GM19099 (cell line): ENCODE measurements around the gene PCNX3.

Source experiments
- POLR2A ChIP-seq: IDR thresholded peaks from 3 replicates; pipeline ENCODE4 v1.6.1; 2011; ENCODE audit warnings: low read depth; ENCODE audit not compliant: insufficient read length; ENCODE audit errors: extremely low read depth

Gene PCNX3

GRCh38 chr11:65588199-65589054 lies 27.1 kb upstream of the PCNX3 start:
- TF ChIP-seq POLR2A: no peak

DNA sequence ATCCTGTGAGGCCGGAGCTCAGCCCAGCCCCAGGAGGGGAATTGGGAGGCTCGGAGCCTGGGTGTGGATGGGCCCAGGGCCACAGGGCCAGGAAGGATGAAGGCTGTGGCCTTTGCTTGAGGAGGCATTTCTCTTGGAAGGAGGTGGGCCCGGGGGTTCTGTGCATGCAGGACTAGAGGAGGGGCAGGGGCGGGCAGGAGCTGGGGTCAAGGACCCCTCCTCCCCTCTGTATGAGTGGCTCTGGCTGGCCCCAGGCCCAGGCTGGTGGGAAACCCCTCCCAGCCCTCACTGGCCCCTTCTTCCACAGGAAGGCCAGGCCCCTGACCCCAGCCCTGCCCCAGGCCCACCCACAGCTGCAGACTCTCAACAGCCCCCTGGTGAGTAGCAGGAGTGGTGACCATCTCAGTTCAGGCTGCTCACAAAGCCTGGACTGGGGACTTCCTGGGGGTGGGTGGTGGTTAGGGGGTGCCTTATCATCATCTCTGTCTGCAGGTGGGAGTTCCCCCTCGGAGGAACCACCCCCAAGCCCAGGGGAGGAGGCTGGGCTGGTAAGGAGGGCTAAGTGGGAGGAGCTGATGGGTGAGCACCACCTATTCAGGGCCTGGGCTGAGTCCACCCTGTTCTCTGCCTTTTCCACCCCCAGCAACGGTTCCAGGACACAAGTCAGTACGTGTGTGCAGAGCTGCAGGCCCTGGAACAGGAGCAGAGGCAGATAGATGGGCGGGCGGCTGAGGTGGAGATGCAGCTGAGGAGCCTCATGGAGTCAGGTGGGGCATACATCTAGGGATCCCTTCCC lies 25.9 kb upstream of the PCNX3 start:
- no peak for TF ChIP-seq POLR2A

DNA sequence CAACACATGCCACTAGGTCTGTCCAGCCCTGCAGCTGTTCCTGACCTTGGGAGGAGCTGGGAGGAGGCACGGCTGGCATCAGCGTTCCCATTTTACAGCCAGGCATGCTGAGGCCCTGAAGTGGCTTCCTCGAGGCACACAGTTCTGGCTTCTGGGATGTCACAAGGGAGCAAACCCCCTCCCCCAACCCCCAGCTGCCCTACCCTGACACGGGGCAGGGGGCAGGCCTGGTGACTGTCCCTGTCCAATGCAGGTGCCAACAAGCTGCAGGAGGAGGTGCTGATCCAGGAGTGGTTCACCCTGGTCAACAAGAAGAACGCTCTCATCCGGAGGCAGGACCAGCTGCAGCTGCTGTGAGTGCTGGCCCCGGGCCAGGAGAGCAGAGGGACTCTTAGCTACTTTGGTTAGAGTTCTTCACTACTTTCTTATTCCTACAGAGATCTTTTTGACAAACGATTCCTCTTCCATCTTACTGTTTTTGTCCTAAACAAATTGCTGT lies 25.3 kb upstream of the PCNX3 start:
- no peak for TF ChIP-seq POLR2A

DNA sequence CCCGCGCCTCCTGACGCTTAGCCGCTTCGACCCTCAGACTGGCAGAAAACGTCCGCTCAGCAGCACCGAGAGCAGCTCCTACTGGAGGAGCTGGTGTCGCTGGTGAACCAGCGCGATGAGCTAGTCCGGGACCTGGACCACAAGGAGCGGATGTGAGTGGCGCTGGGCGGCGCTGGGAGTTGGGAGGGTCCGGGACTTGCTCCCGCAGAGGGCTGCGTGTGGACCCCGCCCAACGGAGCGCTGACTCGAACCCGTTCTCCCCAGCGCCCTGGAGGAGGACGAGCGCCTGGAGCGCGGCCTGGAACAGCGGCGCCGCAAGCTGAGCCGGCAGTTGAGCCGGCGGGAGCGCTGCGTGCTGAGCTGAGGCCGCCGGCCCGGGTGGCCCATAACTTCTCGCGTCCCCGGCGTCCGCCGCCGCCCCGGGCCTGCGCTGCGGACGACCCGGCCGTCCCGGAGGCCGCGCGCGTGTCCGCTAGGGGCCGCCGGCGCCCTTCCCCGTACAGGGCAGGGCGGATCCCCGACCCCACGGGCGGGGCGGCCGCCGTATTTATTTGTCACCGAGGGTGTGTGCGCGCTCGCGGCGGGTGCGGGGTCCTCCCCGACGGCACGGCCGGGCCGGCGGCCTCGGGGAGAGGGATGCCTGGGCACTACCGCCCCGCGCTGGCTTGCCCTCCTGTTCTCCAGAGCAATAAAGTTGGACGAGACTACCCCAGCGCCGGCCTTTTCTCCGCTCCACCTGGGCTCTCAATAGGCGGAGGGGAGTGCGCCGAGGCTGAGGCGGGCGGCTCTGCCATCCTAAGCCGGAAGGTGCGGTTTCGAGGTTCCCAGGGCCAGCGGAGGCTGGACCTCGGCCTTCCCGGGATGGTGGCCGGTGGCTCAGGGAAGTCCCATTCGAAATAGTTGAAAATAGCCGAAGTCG lies 23.4 kb upstream of the PCNX3 start:
- TF ChIP-seq POLR2A: no peak

DNA sequence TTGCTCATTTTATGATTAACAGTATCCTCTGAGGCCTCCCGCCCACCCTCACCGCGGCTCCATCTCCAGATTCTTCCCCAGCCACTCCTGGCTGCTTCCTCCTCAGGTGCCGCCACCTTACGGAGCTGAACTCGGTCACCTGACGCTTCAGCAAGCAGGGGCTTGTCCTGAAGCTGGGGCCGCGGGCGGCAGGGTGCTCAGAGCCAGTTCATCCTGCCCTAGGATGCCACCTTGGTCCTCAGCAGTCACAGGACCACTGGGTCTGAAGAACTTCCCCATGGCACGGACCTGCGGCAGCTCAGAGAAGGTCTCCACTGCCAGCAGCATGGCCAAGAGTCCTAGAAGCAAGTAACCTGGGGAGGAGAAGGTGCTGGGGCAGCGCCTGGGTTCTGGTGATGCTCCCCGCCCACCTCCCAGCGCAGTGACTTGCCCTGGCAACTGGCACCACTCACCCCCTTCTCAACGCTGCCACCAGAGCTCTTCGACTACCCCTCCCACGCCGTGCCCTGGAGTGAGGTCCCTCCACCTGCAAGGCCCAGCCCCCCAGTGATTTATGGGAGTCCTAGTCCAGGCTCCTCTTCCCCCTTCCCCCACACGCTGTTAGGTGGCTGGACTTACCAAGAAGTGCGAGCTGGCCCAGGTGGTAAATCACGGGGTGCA lies 22.6 kb upstream of the PCNX3 start:
- no peak for TF ChIP-seq POLR2A

GRCh38 chr11:65593518-65594414 lies 21.8 kb upstream of the PCNX3 start:
- no peak for TF ChIP-seq POLR2A

- no peak for TF ChIP-seq POLR2A
Observed at GRCh38 chr11:65595131-65595530, 20.4 kb upstream of the PCNX3 start.

DNA sequence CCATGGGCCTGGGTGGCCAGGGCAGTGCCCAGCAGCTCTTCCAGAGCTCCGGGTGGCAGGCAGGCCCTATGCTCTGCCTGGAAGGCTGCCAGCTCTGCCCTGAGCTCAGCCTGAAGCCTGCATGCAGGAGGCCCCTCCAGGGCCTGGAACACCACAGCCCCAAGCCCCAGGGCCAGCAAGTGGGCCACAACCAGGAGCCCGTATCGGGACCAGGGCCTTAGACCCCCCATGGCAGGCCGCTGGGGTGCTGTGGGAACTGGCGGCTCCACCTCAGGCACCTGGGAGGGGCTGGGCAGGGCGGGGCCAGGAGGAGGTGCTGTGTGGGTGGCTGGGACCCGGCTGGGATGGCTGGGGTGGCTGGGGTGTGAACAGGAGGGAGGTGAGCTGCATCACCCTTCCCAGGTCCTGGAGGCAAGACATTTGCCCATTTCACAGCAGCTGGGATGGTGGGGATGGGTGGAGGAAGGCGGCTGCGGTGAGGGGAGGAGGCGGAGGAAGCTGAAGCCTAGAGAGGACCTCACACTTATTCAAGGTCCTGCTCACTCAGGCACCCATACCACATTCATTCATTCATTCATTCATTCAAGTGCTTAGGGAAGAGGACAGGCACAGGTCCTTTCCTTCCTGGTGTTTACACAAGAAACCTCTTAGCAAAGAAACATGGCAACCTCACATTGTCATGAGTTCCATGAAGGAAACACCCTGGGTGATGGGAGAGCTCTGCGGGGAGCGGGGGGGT lies 19.9 kb upstream of the PCNX3 start, which contains the start of gene KCNK7:
TSS of gene KCNK7 (minus strand) at position 258 of the 739 bp plus-strand sequence. CDS start at position 230, 28 bp downstream.
- no peak for TF ChIP-seq POLR2A

GRCh38 chr11:65596520-65596919 lies 19.1 kb upstream of the PCNX3 start:
- TF ChIP-seq POLR2A: no peak

DNA sequence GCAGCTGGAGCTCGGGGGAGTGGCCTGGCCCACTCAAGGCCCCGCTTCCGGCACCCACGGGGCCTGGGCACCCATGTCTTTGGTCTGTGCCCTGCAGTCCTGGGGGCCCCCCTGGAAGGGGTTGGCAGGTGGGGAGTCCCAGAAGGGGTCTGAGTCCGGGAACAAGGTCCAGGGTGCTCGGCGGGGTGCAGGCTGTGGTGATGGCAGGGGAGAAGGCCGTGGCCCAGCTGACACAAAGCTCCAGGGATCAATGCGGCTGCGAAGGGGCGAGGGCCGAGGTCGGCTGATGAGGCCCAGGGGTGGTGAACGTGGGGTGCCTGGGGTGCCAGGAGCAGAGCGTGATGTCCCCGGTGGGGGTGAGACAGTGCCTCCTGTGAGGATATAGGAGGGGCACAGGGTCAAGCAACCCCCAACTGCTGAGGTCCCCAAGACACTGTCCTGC lies 17.3 kb upstream of the PCNX3 start:
- TF ChIP-seq POLR2A: no peak

GRCh38 chr11:65599216-65599954 lies 16.2 kb upstream of the PCNX3 start:
- no peak for TF ChIP-seq POLR2A

GRCh38 chr11:65599955-65600246 lies 15.7 kb upstream of the PCNX3 start:
- no peak for TF ChIP-seq POLR2A
